ENCODE data around the gene DCAF16. TPM values are rescaled to one million over a fixed set of nuclear protein-coding genes. Genes with fewer than 3 reads are reported as not detected.

DCAF16 gene
- total RNA-seq, 4 donors from 2014 or later = 28.3 to 36.1 (median 31.9) TPM

DNA sequence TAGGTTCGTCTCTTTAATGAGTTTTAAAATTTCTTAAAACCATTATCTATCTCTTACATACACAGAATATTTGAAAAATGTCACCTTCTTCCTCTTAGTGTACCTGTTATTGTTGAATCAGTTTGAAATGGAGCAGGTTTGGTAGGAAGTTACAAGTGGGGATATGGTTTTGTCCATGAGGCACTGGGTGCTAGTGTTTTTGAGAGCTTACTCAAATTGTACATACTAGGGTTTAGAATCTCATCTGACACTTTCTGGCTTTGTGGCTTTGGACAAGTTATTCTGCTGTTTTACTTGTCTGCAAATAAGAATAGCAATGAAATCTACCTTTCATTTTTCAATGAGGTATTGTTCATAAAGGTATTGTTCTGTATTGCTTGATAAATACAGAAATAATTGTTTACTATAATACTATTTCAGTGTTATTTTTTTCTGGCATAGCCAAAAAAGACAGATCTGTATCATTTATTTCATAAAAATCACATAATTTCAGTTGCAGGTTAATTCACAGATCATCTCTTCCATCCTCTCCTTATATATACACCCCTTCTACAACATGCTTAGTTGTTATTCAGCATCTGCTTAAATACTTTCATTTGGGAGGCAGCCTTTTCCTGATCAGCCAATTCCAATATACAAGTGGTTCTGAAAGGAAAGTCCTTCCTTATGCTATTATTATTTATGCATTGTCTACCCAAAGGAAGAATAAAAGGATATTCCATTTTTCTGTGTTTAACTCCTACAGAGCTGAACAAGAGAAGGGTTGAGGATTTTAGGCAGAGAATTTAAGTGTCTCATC is 13.5 kb upstream of the DCAF16 start:
- DNase-seq (ENCODE audit: low spot score in 2 of 2) = no peak
- 83 to 88% methylated on average over 1 of the region's 1 CpG for WGBS, 2 donors
- intact Hi-C loops (cut with DNase I; ENCODE audit: low total_unique reads) = no loop called here
- no peak overlapping the region for H3K4me3 ChIP-seq (ENCODE audit: low read depth, poor library complexity, severe bottlenecking)
- TF ChIP-seq, protein P1, sequence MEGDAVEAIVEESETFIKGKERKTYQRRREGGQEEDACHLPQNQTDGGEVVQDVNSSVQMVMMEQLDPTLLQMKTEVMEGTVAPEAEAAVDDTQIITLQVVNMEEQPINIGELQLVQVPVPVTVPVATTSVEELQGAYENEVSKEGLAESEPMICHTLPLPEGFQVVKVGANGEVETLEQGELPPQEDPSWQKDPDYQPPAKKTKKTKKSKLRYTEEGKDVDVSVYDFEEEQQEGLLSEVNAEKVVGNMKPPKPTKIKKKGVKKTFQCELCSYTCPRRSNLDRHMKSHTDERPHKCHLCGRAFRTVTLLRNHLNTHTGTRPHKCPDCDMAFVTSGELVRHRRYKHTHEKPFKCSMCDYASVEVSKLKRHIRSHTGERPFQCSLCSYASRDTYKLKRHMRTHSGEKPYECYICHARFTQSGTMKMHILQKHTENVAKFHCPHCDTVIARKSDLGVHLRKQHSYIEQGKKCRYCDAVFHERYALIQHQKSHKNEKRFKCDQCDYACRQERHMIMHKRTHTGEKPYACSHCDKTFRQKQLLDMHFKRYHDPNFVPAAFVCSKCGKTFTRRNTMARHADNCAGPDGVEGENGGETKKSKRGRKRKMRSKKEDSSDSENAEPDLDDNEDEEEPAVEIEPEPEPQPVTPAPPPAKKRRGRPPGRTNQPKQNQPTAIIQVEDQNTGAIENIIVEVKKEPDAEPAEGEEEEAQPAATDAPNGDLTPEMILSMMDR (IDR thresholded peaks at IDR 0.05) = no peak
- TF ChIP-seq POLR2A (IDR thresholded peaks at IDR 0.05) = no peak

DNA sequence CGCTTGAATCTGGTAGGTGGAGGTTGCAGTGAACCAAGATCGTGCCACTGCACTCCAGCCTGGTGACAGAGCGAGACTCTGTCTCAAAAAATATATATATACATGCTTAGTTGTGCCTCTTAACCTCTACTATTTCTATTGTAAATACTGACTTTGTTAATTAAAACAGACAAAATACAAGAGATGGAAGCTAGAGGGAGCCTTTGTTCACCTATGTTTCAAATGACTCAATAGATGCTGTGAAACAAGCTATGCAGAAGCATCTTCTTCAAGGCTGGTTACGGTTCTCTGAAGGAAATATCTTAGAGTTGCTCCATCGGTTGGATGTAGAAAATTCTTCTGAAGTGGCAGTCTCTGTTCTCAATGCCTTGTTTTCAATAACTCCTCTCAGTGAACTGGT is 6.5 kb upstream of the DCAF16 start:
- intact Hi-C loops (cut with DNase I; ENCODE audit: low total_unique reads) = loop anchor here (10.0 kb wide), 2 partner anchors 548 to 778 kb away; no protein-coding TSS in a partner anchor
- 56 to 57% methylated on average over 5 of the region's 5 CpGs for WGBS, 2 donors

DNA sequence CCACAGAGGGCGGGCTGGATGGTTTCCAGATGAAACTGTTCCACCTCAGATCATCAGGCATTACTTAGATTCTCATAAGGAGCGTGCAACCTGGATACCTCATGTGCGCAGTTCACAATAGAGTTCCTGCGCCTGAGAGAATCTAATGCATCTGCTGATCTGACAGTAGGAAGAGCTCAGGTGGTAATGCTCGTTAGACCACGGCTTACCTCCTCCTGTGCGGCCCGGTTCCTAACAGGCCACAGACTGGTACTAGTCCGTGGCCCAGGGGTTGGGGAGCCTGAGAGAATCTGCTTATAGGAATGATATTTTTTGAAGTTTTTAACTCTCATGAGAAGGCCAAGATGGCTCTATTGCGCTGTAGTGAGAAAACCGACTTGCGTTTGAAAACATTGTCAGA is 5.6 kb upstream of the DCAF16 start:
- TF ChIP-seq, protein P1 (IDR thresholded peaks at IDR 0.05) = no peak
- TF ChIP-seq POLR2A (IDR thresholded peaks at IDR 0.05) = no peak
- no peak overlapping the region for H3K4me3 ChIP-seq (ENCODE audit: low read depth, poor library complexity, severe bottlenecking)
- intact Hi-C loops (cut with DNase I; ENCODE audit: low total_unique reads) = loop anchor here (10.0 kb wide), 2 partner anchors 549 to 779 kb away; no protein-coding TSS in a partner anchor
- no peak for DNase-seq (ENCODE audit: low spot score in 2 of 2)
- 93% methylated on average over 12 of the region's 12 CpGs for WGBS, 2 donors

More for the DNA sequence above, 6.5 kb upstream of the DCAF16 start:
- TF ChIP-seq, protein P1 (IDR thresholded peaks at IDR 0.05) = peak in 1 of 3 donors; percentile 34
- no peak for TF ChIP-seq POLR2A (IDR thresholded peaks at IDR 0.05)
- DNase-seq (ENCODE audit: low spot score in 2 of 2) = no peak
- H3K4me3 ChIP-seq (ENCODE audit: low read depth, poor library complexity, severe bottlenecking) = no peak overlapping the region

DNA sequence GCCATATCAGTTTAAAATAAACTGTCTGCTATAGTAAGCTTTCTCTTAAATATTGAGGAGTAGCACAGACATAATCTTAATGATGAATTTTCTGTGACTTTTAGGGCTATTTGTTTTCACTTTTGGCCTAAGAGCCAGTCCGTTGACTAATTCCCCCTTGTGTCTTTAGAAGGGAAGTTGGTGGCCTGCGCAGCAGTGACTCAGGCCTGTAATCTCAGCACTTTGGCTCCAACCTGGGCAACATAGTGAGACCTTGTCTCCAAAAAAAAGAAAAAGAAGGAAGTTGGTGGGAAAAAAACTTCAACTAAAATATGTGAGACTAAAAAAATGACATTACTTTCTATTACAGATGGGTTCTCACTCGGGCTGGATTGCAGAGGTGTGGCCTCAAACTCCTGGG is 3.6 kb upstream of the DCAF16 start:
- intact Hi-C loops (cut with DNase I; ENCODE audit: low total_unique reads) = loop anchor here (10.0 kb wide), 2 partner anchors 551 to 781 kb away; no protein-coding TSS in a partner anchor
- TF ChIP-seq POLR2A (IDR thresholded peaks at IDR 0.05) = no peak
- TF ChIP-seq, protein P1 (IDR thresholded peaks at IDR 0.05) = no peak
- no peak overlapping the region for H3K4me3 ChIP-seq (ENCODE audit: low read depth, poor library complexity, severe bottlenecking)
- no peak for DNase-seq (ENCODE audit: low spot score in 2 of 2)
- WGBS, 2 donors = 73 to 79% methylated on average over 3 of the region's 3 CpGs

DNA sequence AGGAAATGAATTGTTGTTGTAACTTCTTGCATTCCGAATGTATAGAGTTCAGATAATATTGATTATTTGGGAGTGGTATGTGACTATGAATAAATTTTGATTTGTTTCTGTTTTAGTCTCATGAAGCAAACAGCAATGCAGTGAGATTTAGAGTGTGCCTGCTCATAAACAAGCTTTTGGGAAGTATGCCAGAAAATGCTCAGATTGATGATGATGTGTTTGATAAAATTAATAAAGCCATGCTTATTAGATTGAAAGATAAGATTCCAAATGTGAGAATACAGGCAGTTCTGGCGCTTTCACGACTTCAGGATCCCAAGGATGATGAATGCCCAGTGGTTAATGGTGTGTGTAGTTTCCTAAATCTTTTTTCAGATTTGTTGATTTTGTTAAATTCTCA is 2.2 kb upstream of the DCAF16 start:
- H3K4me3 ChIP-seq (ENCODE audit: low read depth, poor library complexity, severe bottlenecking) = no peak overlapping the region
- TF ChIP-seq, protein P1 (IDR thresholded peaks at IDR 0.05) = no peak
- TF ChIP-seq POLR2A (IDR thresholded peaks at IDR 0.05) = no peak
- DNase-seq (ENCODE audit: low spot score in 2 of 2) = no peak
- WGBS, 2 donors = 50 to 54% methylated on average over 3 of the region's 3 CpGs
- intact Hi-C loops (cut with DNase I; ENCODE audit: low total_unique reads) = loop anchor here (10.0 kb wide), 2 partner anchors 552 to 782 kb away; no protein-coding TSS in a partner anchor

Measured in lower leg skin (tissue), 4 donors.